Activated naive CD8-positive, alpha-beta T cell (primary cell): ENCODE results near the gene VIT.

Experiments
- H3K27ac Mint-ChIP-seq: one replicate; pipeline ENCODE4 v1.8.0; 2021; ENCODE audit warnings: mixed read lengths
- H3K27me3 Mint-ChIP-seq: one replicate; pipeline ENCODE4 v1.8.0; 2021; ENCODE audit warnings: mixed read lengths
- H3K36me3 Mint-ChIP-seq: one replicate; pipeline ENCODE4 v1.8.0; 2021; ENCODE audit warnings: mixed read lengths
- H3K4me1 Mint-ChIP-seq: one replicate; pipeline ENCODE4 v1.8.0; 2021; ENCODE audit warnings: low read depth, mixed read lengths
- H3K4me3 Mint-ChIP-seq: one replicate; pipeline ENCODE4 v1.8.0; 2021; ENCODE audit warnings: mild to moderate bottlenecking, mixed read lengths
- H3K9me3 Mint-ChIP-seq: one replicate; pipeline ENCODE4 v1.8.0; 2021; ENCODE audit warnings: low read depth, mixed read lengths

VIT gene

GRCh38 chr2:36781907-36782720 lies 85.6 kb downstream of the VIT start:
- Mint-ChIP-seq H3K4me3 (no peak overlapping the region), H3K27me3 (peaks cover 4% of the 10 kb centered on the region), H3K36me3 (no peaks in the 10 kb centered on the region), H3K4me1 (peaks cover 2% of the 10 kb centered on the region), H3K27ac (no peak overlapping the region), H3K9me3 (no peaks in the 10 kb centered on the region)

DNA sequence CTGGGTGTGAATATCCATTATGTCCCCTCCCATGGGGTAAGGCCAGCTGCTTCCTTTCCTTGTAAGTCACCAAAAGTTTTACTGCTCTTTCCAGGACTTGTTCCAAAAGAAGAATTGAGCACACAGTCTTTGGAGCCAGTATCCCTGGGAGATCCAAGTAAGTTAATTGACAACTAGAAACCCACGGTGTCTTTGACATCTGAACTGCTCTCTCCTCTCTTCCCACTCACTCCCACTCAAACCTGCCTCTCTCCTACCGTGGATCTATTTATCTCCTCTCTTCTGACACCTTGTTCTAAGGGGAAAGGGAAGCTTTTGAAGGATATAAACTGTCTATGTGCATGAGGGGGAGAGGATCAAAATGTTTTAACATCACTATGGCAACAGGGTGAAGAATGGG lies 86.7 kb downstream of the VIT start:
- Mint-ChIP-seq H3K4me3 (no peak overlapping the region), H3K4me1 (peaks cover 2% of the 10 kb centered on the region), H3K36me3 (no peaks in the 10 kb centered on the region), H3K9me3 (no peaks in the 10 kb centered on the region), H3K27me3 (peaks cover 4% of the 10 kb centered on the region), H3K27ac (no peak overlapping the region)

GRCh38 chr2:36785179-36785795 lies 88.8 kb downstream of the VIT start:
- Mint-ChIP-seq H3K27ac (no peak overlapping the region), H3K36me3 (no peaks in the 10 kb centered on the region), H3K9me3 (no peaks in the 10 kb centered on the region), H3K4me1 (peaks cover 2% of the 10 kb centered on the region), H3K4me3 (no peak overlapping the region), H3K27me3 (peaks cover 4% of the 10 kb centered on the region)

- Mint-ChIP-seq H3K4me3 (no peak overlapping the region), H3K36me3 (no peaks in the 10 kb centered on the region), H3K27me3 (no peaks in the 10 kb centered on the region), H3K9me3 (no peaks in the 10 kb centered on the region), H3K4me1 (peaks cover 2% of the 10 kb centered on the region), H3K27ac (no peak overlapping the region)
Measured at GRCh38 chr2:36789181-36789804, 92.8 kb downstream of the VIT start.

GRCh38 chr2:36792951-36793350 lies 96.4 kb downstream of the VIT start:
- Mint-ChIP-seq H3K27me3 (peaks cover 8% of the 10 kb centered on the region), H3K4me1 (no peaks in the 10 kb centered on the region), H3K36me3 (no peaks in the 10 kb centered on the region), H3K9me3 (no peaks in the 10 kb centered on the region), H3K27ac (no peak overlapping the region), H3K4me3 (no peak overlapping the region)

DNA sequence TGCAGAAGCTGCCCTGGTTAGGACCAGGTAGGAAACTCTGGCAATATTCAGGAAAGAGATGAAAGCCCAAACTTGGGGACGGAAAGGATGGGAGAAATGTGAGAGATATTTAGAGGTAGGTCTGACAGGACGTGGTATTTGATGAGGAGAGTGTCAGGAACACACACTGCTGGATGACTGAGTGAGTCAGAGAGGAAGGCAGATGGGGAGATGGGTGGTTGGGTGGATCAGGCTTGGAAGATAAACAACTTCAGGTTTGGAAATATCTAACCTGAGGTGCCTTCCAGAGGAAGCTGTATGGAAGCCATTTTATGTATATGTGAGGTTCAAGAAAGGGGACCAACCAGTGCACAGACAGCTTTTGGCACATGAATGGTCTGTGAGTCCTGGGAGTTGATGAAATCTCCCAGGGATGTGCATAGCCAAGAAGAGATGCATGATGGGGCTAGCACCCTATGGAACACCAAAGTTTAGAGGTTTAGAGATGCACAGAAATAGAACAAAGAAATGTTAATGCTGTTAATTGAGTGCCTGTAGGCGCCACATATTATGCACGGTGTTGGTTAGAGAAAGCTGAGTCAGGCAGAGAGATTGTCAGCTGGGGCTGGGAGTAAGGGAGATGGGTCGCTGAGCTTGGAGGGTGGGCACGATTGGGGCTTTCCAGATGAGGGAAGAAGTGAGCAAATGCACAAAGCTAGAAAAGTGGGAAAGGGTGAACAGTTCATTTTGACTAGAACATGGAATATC lies 101.0 kb downstream of the VIT start:
- H3K27ac Mint-ChIP-seq: no peak overlapping the region

DNA sequence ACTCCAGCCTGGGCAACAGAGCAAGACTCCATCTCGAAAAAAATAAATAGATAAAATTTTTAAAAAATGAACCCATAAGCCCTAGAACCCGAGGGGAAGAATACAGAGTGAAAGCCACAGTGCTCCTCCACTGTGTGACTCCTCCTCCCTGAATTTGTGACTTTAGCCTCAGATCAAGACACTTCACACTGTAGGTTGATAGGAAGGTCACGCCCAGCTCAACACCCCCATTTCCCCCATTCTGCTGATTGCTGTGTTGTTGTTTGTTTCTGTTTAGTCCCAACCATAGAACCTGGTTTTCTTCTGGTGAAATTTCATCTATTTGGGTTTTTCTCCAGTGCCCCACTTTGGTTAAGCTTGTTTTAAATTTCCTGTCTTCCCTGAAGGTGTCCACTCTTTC lies 102.2 kb downstream of the VIT start:
- Mint-ChIP-seq H3K36me3 (no peaks in the 10 kb centered on the region), H3K27ac (no peak overlapping the region), H3K4me3 (no peak overlapping the region), H3K9me3 (no peaks in the 10 kb centered on the region), H3K4me1 (no peaks in the 10 kb centered on the region), H3K27me3 (peaks cover 11% of the 10 kb centered on the region)

More for the DNA sequence above, 101.0 kb downstream of the VIT start:
- H3K27me3 Mint-ChIP-seq: peaks cover 11% of the 10 kb centered on the region
- H3K4me1 Mint-ChIP-seq: no peaks in the 10 kb centered on the region
- H3K36me3 Mint-ChIP-seq: no peaks in the 10 kb centered on the region
- no peaks in the 10 kb centered on the region for H3K9me3 Mint-ChIP-seq
- no peak overlapping the region for H3K4me3 Mint-ChIP-seq

- Mint-ChIP-seq H3K27me3 (peaks cover 11% of the 10 kb centered on the region), H3K27ac (no peak overlapping the region), H3K4me1 (no peaks in the 10 kb centered on the region), H3K36me3 (no peaks in the 10 kb centered on the region), H3K9me3 (no peaks in the 10 kb centered on the region), H3K4me3 (no peak overlapping the region)
Measured at GRCh38 chr2:36800381-36800780, 103.9 kb downstream of the VIT start.

- H3K36me3 Mint-ChIP-seq: no peaks in the 10 kb centered on the region
- no peak overlapping the region for H3K4me3 Mint-ChIP-seq
- H3K9me3 Mint-ChIP-seq: no peaks in the 10 kb centered on the region
- H3K27ac Mint-ChIP-seq: no peak overlapping the region
- H3K4me1 Mint-ChIP-seq: no peaks in the 10 kb centered on the region
- H3K27me3 Mint-ChIP-seq: peaks cover 11% of the 10 kb centered on the region
Measured at GRCh38 chr2:36801088-36801487, 104.6 kb downstream of the VIT start.

DNA sequence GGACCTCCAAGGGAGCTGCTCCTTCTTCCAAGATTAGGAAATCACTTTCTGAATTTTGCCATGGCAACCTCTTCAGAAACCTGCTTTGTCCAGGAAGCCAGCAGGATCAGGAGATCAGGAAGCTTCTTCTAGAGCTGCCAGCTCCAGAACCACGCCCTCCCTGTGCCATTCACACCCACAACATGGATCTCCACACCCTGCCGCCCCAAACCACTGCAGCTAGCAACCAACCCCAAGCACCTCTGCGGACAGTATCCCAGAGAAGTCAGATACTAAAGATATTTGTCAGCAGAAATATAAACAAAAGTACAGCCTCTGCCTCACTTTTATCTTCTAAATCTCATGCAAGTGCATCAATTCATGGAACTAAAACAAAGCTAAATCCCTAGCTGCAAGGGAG lies 106.4 kb downstream of the VIT start:
- Mint-ChIP-seq H3K4me1 (no peaks in the 10 kb centered on the region), H3K27ac (no peak overlapping the region), H3K9me3 (no peaks in the 10 kb centered on the region), H3K27me3 (peaks cover 4% of the 10 kb centered on the region), H3K36me3 (no peaks in the 10 kb centered on the region), H3K4me3 (no peak overlapping the region)

DNA sequence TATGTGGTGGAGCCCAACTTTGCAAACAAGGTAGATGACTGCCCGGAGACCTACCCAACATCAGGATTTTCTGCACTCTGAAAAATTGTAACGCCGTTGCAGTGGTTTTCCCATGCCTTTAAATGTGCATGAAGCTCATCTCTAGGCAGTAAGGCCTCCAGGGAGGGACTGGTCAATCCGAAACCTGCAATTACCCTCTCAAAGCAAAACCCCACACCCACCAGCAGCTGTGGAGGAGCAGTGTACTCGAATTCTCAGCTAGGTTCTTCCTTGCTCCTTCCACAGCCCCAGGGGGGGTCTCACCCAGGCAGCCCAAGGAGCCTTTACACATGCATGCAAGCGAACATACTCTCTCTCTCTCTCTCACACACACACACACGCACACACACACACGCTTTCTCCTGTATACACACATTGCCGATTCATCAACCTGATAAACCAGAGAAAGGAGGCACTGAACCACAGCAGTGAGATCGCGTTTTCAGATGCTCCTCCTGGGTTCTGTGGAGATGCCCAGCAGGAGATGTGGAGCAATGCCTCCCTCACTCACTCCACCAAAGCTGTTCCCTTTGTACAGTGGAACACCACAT lies 109.2 kb downstream of the VIT start:
- Mint-ChIP-seq H3K4me1 (no peaks in the 10 kb centered on the region), H3K9me3 (no peaks in the 10 kb centered on the region), H3K4me3 (no peak overlapping the region), H3K27ac (no peak overlapping the region), H3K36me3 (no peaks in the 10 kb centered on the region), H3K27me3 (no peaks in the 10 kb centered on the region)

GRCh38 chr2:36807223-36807886 lies 110.8 kb downstream of the VIT start:
- Mint-ChIP-seq H3K9me3 (no peaks in the 10 kb centered on the region), H3K27me3 (no peaks in the 10 kb centered on the region), H3K36me3 (no peaks in the 10 kb centered on the region), H3K27ac (no peak overlapping the region), H3K4me1 (no peaks in the 10 kb centered on the region), H3K4me3 (no peak overlapping the region)

DNA sequence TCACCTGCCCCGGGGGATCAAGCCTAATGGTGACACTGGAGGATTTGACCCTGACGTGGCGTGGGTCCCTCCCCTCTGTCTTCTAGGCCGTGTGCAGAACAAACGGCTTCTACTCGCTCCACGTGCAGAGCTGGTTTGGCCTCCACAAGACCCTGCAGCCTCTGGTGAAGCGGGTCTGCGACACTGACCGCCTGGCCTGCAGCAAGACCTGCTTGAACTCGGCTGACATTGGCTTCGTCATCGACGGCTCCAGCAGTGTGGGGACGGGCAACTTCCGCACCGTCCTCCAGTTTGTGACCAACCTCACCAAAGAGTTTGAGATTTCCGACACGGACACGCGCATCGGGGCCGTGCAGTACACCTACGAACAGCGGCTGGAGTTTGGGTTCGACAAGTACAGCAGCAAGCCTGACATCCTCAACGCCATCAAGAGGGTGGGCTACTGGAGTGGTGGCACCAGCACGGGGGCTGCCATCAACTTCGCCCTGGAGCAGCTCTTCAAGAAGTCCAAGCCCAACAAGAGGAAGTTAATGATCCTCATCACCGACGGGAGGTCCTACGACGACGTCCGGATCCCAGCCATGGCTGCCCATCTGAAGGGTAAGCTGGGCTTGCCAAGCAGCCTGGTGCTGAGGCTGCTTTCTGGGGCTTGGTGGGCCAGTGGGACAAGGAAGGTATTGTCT lies 112.0 kb downstream of the VIT start:
- Mint-ChIP-seq H3K4me1 (no peaks in the 10 kb centered on the region), H3K27me3 (no peaks in the 10 kb centered on the region), H3K36me3 (no peaks in the 10 kb centered on the region), H3K9me3 (no peaks in the 10 kb centered on the region), H3K4me3 (no peak overlapping the region), H3K27ac (no peak overlapping the region)

DNA sequence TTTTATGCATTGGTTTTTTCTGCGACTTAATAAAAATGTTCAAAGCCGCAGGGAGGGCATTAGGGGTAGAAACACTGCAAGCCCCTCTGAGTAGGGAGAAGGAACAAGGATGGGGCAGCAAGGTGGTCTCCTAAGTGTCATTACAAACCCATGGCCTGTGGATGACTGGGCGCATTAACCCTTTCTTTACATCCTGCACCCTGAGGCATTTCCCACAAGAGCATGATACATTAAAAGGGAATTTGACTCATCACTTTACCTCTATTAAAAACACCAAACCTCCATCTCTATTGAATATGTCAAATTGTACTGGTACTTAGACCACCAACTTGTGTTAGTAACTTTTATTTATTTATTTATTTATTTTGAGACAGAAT lies 112.5 kb downstream of the VIT start:
- Mint-ChIP-seq H3K36me3 (no peaks in the 10 kb centered on the region), H3K27me3 (no peaks in the 10 kb centered on the region)

More for the DNA sequence above, 112.5 kb downstream of the VIT start:
- H3K4me3 Mint-ChIP-seq: no peak overlapping the region
- H3K4me1 Mint-ChIP-seq: no peaks in the 10 kb centered on the region
- no peak overlapping the region for H3K27ac Mint-ChIP-seq
- H3K9me3 Mint-ChIP-seq: no peaks in the 10 kb centered on the region
